Measurements from ENCODE around the gene PUM1.

PUM1 gene, protein sequence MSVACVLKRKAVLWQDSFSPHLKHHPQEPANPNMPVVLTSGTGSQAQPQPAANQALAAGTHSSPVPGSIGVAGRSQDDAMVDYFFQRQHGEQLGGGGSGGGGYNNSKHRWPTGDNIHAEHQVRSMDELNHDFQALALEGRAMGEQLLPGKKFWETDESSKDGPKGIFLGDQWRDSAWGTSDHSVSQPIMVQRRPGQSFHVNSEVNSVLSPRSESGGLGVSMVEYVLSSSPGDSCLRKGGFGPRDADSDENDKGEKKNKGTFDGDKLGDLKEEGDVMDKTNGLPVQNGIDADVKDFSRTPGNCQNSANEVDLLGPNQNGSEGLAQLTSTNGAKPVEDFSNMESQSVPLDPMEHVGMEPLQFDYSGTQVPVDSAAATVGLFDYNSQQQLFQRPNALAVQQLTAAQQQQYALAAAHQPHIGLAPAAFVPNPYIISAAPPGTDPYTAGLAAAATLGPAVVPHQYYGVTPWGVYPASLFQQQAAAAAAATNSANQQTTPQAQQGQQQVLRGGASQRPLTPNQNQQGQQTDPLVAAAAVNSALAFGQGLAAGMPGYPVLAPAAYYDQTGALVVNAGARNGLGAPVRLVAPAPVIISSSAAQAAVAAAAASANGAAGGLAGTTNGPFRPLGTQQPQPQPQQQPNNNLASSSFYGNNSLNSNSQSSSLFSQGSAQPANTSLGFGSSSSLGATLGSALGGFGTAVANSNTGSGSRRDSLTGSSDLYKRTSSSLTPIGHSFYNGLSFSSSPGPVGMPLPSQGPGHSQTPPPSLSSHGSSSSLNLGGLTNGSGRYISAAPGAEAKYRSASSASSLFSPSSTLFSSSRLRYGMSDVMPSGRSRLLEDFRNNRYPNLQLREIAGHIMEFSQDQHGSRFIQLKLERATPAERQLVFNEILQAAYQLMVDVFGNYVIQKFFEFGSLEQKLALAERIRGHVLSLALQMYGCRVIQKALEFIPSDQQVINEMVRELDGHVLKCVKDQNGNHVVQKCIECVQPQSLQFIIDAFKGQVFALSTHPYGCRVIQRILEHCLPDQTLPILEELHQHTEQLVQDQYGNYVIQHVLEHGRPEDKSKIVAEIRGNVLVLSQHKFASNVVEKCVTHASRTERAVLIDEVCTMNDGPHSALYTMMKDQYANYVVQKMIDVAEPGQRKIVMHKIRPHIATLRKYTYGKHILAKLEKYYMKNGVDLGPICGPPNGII

DNA sequence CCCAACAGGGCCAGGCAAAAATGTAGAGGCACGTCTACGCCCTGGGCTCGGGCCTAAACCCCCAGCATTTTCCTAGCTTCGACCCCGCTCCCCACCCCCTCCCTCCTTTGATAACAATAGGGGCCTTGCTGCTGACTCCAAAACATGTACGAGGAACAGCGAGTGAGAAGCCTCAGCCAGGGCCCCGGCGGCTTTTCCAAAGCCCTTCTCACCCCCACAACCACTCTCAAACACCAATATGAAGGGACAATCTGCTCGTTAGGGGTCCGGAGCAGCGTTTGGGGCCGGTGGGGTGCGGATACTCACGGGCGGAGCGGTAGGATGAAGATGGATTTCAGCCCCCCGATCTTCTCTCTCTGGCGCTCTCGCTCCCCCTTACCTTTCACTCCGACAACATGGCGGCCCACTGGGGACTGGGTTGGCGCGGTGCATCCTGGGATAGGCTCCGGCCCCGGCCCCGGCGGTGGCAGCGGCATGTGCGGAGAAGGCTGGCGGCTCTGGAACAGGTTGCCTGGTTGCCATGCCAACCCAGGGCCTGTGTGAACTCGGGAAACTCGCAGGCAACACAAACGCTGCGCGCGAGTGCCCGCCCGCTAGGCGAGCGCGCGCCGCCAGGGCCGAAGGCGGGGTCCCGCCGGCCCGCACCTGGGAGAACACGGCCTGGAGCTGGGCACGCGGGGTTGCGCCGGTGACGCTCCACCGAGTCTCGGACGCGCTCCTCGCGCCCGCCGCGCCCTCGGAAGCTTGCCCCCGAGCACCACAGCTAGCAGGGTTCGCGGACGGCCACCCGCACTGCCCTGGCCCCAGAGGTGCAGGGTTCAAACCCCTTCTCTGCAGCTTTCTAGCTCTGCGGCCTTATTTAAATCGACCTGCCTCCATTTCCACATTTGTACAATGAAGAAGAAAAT lies at the start of gene PUM1:
Gene PUM1, minus strand, starts transcription at position 408 of the 908 bp plus-strand sequence. CDS start 6,151 bp downstream, outside the sequence.
- peak; percentile 95 for DNase-seq (ENCODE audit: low spot score)
- TF ChIP-seq CTCF (IDR thresholded peaks at IDR 0.05; ENCODE audit: borderline replicate concordance, control extremely low read depth, extremely low read depth, insufficient read depth, missing control alignments) = no peak
- in situ Hi-C loops (cut with MboI; ENCODE audit: low sequenced_read_pairs, unreplicated experiment) = no loop called here

- TF ChIP-seq CTCF (IDR thresholded peaks at IDR 0.05; ENCODE audit: borderline replicate concordance, control extremely low read depth, extremely low read depth, insufficient read depth, missing control alignments) = no peak
- in situ Hi-C loops (cut with MboI; ENCODE audit: low sequenced_read_pairs, unreplicated experiment) = no loop called here
These were observed 46.9 kb upstream of the PUM1 start for GRCh38 chr1:31112266-31112935.

DNA sequence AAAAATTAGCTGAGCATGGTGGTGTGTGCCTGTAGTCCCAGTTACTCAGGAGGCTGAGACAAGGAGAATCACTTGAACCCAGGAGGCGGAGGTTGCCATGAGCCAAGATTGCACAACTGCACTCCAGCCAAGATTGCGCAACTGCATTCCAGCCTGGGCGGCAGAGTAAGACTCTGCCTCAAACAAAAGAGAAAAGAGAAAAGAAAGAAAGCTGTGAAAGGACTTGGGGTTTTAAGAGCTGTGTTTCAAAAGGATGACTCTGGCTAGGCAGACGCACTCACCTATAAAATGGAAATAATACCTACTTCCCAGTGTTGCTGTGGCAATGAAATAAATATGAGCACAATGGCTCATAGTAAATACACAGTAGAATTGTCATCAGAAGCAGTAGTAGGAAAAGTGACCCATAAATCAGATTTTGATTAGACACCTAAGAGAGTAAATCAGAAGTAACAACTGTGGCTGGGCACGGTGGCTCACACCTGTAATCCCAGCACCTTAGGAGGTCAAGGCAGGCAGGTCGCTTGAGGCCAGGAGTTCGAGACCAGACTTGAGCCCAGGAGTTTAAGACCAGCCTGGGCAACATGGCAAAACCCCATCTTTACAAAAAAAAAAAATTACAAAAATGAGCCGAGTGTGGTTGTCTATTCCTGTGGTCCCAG lies 45.9 kb upstream of the PUM1 start:
- in situ Hi-C loops (cut with MboI; ENCODE audit: low sequenced_read_pairs, unreplicated experiment) = no loop called here
- DNase-seq (ENCODE audit: low spot score) = no peak
- no peak for TF ChIP-seq CTCF (IDR thresholded peaks at IDR 0.05; ENCODE audit: borderline replicate concordance, control extremely low read depth, extremely low read depth, insufficient read depth, missing control alignments)

More at GRCh38 chr1:31112266-31112935, 46.9 kb upstream of the PUM1 start:
- no peak for DNase-seq (ENCODE audit: low spot score)

DNA sequence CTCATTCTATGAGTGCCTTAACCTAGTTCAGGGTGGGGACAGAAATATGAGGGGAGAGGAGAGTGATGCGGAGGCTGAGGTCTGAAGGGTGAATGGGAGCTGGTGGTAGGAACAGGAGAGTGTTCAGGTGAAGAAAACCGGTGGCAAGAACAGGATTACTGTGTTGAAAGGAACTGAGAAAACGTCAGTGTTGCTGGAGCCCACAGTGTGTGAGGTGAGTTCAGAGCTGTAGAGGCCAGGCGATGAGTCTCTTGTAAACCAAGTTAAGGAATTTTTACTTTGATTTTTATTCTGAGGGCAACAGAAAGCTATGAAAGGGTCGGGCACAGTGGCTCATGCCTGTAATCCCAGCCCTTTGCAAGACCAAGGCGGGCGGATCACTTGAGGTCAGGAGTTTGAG lies 45.3 kb upstream of the PUM1 start:
- in situ Hi-C loops (cut with MboI; ENCODE audit: low sequenced_read_pairs, unreplicated experiment) = no loop called here
- no peak for DNase-seq (ENCODE audit: low spot score)
- TF ChIP-seq CTCF (IDR thresholded peaks at IDR 0.05; ENCODE audit: borderline replicate concordance, control extremely low read depth, extremely low read depth, insufficient read depth, missing control alignments) = no peak

DNA sequence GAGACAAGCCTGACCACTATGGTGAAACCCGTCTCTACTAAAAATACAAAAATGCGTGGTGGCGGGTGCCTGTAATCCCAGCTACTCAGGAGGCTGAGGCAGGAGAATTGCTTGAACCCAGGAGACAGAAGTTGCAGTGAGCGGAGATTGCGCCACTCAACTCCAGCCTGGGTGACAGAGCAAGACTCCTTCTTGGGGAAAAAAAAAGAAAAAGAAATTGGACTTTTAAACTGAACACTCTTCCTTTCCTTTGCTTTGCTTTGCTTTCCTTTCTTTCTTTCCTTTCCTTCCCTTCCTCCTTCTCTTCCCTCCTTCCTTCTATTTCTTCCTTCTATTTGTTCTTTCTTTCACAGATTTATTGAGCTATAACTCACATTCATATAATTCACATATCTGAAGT lies 43.3 kb upstream of the PUM1 start:
- no peak for DNase-seq (ENCODE audit: low spot score)
- in situ Hi-C loops (cut with MboI; ENCODE audit: low sequenced_read_pairs, unreplicated experiment) = no loop called here
- no peak for TF ChIP-seq CTCF (IDR thresholded peaks at IDR 0.05; ENCODE audit: borderline replicate concordance, control extremely low read depth, extremely low read depth, insufficient read depth, missing control alignments)

All from GM13976 (cell line).